Measurements from ENCODE around the gene JAM3. TPM values are rescaled to one million over a fixed set of nuclear protein-coding genes. Genes with fewer than 3 reads are reported as not detected.

The JAM3 gene
- total and polyA plus RNA-seq, 2 of the 8 experiments (the other 6 are each of a cell fraction or from before 2014, with no cell fraction given) = 19.6 to 42.8 TPM

- H4K8ac ChIP-seq (ENCODE audit: extremely low read depth, insufficient read depth, low read length) = no peak overlapping the region
- H3K4me3 ChIP-seq (ENCODE audit: extremely low read depth in 1 of 4, insufficient read depth in 2 of 4, low read depth in 3 of 4, low read length in 4 of 4) = no peak overlapping the region
- no peaks in the 10 kb centered on the region for H4K20me1 ChIP-seq (replicated peaks in 1 of 2; ENCODE audit: control insufficient read depth in 1 of 2, insufficient read depth in 2 of 2, low read length in 2 of 2)
- peaks cover 13 to 25% of the 10 kb centered on the region in 2 experiments; a peak in 3 of 4 replicates for H3K9me3 ChIP-seq (ENCODE audit: insufficient read depth in 2 of 2, low read depth in 1 of 2, low read length in 1 of 2)
- no peak overlapping the region for H3K27ac ChIP-seq (ENCODE audit: low read depth, low read length)
- no peak overlapping the region for H3K4ac ChIP-seq (replicated peaks; ENCODE audit: insufficient read length, low read depth, low read length)
- TF ChIP-seq CTCF (IDR thresholded peaks at IDR 0.05; ENCODE audit: control extremely low read depth in 1 of 3, insufficient read depth in 1 of 3, low read depth in 1 of 3, low read length in 3 of 3) (no peak), BACH1 (IDR thresholded peaks at IDR 0.05; ENCODE audit: low read length) (no peak)
- H3K18ac ChIP-seq (ENCODE audit: extremely low read depth, low read length) = no peak overlapping the region
- H2BK20ac ChIP-seq (ENCODE audit: low read length) = no peak overlapping the region
- H3K36me3 ChIP-seq (ENCODE audit: control insufficient read depth in 2 of 4, insufficient read depth in 4 of 4, low read length in 3 of 4) = peaks cover 19 to 88% (median 65%) of the 10 kb centered on the region in 4 experiments
- no peak overlapping the region for H3K4me2 ChIP-seq (ENCODE audit: insufficient read depth in 1 of 2, low read depth in 2 of 2, low read length in 2 of 2)
- FAIRE-seq (no peak), DNase-seq (ENCODE audit: low read depth in 1 of 2, low spot score in 2 of 2) (no peak)
- H4K91ac ChIP-seq (replicated peaks; ENCODE audit: insufficient read length, low read length) = no peak overlapping the region
- H3K23ac ChIP-seq (ENCODE audit: insufficient read length) = no peak overlapping the region
- WGBS, 2 experiments (ENCODE audit: extremely low coverage in 1 of 2, insufficient coverage in 1 of 2, insufficient read length in 1 of 2, insufficient replicate concordance in 2 of 2, low coverage in 1 of 2, low lambda C conversion rate in 2 of 2, missing lambda C conversion rate in 1 of 2) = 94% methylated on average over 13 of the region's 13 CpGs; no CpG with 5 or more reads in 1 of the 2 experiments
- ChIA-PET CTCF (ENCODE audit: partially characterized antibody) (interaction anchor here (0.7 kb wide), 1 partner anchor 15 kb away, joined by 3 read pairs; no protein-coding TSS in a partner anchor), POLR2A (ENCODE audit: partially characterized antibody) (no interaction called here)
- no peaks in the 10 kb centered on the region for H3K23me2 ChIP-seq (ENCODE audit: low read depth, low read length)
- H2BK120ac ChIP-seq (replicated peaks; ENCODE audit: low read depth, low read length) = no peak overlapping the region
- H3K9ac ChIP-seq (replicated peaks in 1 of 4; ENCODE audit: extremely low read depth in 1 of 4, low read depth in 3 of 4, low read length in 3 of 4) = no peak overlapping the region
- H3K79me2 ChIP-seq (ENCODE audit: control insufficient read depth in 1 of 2, insufficient read depth in 2 of 2, low read length in 2 of 2) = no peaks in the 10 kb centered on the region
- H3K4me1 ChIP-seq (replicated peaks in 1 of 4; ENCODE audit: control insufficient read depth in 3 of 4, insufficient read depth in 4 of 4, low read length in 3 of 4) = no peaks in the 10 kb centered on the region
- H2BK12ac ChIP-seq (ENCODE audit: low read depth, low read length) = no peak overlapping the region
- H2AFZ ChIP-seq (ENCODE audit: low read length) = no peak overlapping the region
- H3K27me3 ChIP-seq (replicated peaks in 1 of 4; ENCODE audit: control insufficient read depth in 3 of 4, extremely low read depth in 1 of 4, insufficient read depth in 3 of 4, low read length in 3 of 4) = no peaks in the 10 kb centered on the region
- H2BK15ac ChIP-seq (ENCODE audit: low read length) = no peak overlapping the region
- H4K5ac ChIP-seq (ENCODE audit: insufficient read length, low read depth, low read length) = no peak overlapping the region
- no peak overlapping the region for H3K56ac ChIP-seq (replicated peaks; ENCODE audit: insufficient read length, low read depth, low read length)
- H2BK5ac ChIP-seq (ENCODE audit: low read depth, low read length) = no peak overlapping the region; the same call in 1 of the 2 replicates
- no peak overlapping the region for H3K14ac ChIP-seq (ENCODE audit: insufficient read length)
- H3K79me1 ChIP-seq (ENCODE audit: low read depth, low read length) = no peaks in the 10 kb centered on the region
- H2AK5ac ChIP-seq (ENCODE audit: low read depth, low read length) = no peak overlapping the region
Observed at GRCh38 chr11:134176284-134176683, 107.4 kb downstream of the JAM3 start.

Measured in H1 (cell line).